Measurements from ENCODE around the gene XIRP1.

The XIRP1 gene

DNA sequence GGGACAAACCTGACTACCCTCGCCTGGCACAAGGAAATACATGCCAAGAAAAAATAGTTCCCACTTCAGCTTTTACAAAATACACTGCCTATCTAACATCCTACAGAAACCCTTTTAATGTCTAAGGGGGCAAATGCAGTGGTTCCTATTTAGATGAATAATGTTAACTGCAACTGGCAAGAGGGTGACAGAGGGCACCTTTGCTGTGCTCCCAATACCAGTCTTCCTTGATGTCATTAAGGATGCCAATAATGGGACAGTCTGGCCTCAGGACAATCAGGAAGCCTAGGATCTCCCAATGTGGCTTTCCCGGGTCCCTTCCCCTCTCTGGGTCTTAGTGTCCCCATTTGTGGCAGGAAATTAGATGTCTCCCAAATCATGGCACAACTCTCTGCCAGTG is 53.0 kb downstream of the XIRP1 start:
- peak overlapping the region; percentile 39 for H3K27ac Mint-ChIP-seq
- H3K9me3 Mint-ChIP-seq = no peaks in the 10 kb centered on the region
- DNase-seq (no peak), ATAC-seq (no peak)
- H3K4me1 Mint-ChIP-seq = peaks cover 44% of the 10 kb centered on the region
- no peak overlapping the region for H3K4me3 Mint-ChIP-seq
- no peaks in the 10 kb centered on the region for H3K27me3 Mint-ChIP-seq
- H3K36me3 Mint-ChIP-seq (ENCODE audit: low read depth) = peaks cover 46% of the 10 kb centered on the region

DNA sequence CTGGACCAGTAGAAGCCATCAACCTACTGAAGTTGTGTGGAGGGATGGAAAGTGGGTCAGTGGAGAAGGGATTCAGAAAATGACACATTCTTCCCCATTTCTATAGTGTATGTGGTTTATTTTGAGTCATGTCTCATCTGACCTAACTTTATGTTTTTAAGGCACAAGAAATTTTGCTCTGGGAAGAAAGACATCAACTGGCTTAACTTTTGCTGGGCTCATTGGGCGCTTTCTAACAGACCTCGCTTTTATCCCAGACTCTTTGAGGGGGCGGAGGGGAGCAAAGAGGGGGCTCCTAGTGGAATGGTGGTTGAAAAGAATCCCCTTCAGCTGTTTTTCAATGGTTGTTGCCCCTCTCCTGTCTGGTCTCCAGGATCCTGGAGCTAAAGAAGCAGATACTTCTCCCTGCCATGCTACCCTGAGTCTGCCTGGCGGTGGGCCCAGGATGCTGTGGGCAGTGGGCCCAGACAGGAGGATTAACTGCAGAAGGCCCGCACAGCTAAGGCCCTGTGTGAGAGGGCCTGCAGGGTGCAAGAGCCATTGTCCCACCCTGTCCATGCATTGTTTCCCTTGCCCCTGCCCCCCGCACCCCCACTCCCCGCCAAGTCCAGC is 53.5 kb downstream of the XIRP1 start:
- Mint-ChIP-seq H3K4me3 (no peak overlapping the region), H3K4me1 (peaks cover 43% of the 10 kb centered on the region), H3K9me3 (no peaks in the 10 kb centered on the region), H3K27me3 (no peaks in the 10 kb centered on the region), H3K36me3 (ENCODE audit: low read depth) (peaks cover 41% of the 10 kb centered on the region), H3K27ac (peak overlapping the region; percentile 52)
- DNase-seq (no peak), ATAC-seq (peak; percentile 50)

DNA sequence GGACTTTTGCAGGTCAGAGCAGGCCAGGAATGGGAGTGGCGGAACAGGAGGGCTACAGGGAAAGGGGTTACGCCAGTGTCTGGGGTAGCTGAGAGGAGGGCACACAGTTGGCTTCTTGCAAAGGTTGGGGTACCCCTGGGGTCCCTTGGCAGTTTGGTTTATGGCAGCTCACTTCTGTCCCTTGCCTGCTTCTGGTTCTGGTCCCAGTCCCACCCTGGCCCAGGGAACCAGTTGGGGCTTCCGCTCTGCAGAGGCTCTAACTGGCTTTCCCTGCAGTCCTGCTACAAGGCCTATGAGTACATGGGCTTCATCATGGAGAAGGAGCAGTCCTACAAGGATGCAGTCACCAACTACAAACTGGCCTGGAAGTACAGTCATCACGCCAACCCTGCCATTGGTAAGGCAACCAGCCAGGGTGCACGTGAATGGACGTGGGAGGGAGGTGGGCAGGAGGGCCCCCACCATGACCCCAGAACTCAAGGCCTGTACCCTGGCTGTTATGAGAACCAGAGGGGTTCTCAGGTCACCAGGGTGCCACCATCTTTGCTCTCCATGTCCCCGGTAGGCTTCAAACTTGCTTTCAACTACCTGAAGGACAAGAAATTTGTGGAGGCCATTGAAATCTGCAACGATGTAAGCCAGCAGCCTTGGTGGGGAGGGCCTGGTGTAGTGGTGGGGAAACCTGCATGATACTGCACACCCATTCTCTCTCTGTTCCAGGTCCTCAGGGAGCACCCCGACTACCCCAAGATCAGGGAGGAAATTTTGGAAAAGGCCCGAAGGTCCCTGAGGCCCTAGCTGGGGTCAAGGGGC is 54.2 kb downstream of the XIRP1 start:
- H3K4me3 Mint-ChIP-seq = no peak overlapping the region
- H3K4me1 Mint-ChIP-seq = peaks cover 46% of the 10 kb centered on the region
- DNase-seq (no peak), ATAC-seq (peak; percentile 5)
- H3K36me3 Mint-ChIP-seq (ENCODE audit: low read depth) = peaks cover 34% of the 10 kb centered on the region
- peak overlapping the region; percentile 52 for H3K27ac Mint-ChIP-seq
- H3K27me3 Mint-ChIP-seq = no peaks in the 10 kb centered on the region
- no peaks in the 10 kb centered on the region for H3K9me3 Mint-ChIP-seq

DNA sequence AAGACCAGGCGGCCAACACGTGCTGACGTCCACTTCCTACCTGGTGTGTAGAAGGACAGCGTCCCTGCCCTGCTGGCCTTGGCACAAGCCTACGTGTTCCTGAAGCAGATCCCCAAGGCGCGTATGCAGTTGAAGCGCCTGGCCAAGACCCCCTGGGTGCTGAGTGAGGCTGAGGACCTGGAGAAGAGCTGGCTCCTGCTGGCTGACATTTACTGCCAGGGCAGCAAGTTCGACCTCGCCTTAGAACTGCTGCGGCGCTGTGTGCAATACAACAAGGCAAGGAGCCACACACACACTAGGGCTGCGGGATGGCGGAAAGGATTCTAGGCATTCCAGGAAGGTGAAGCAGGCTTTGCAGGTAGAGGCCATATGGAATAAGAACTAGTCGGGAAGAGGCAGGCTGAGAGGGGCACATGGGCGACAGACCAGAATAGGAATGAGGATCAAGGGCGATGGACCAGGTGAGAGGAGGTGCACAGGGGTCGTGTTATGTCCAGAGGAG is 54.9 kb downstream of the XIRP1 start:
- Mint-ChIP-seq H3K4me3 (no peak overlapping the region), H3K9me3 (no peaks in the 10 kb centered on the region), H3K4me1 (peaks cover 41% of the 10 kb centered on the region), H3K27ac (no peak overlapping the region), H3K27me3 (no peaks in the 10 kb centered on the region), H3K36me3 (ENCODE audit: low read depth) (peaks cover 27% of the 10 kb centered on the region)
- no peak for DNase-seq
- ATAC-seq = no peak

DNA sequence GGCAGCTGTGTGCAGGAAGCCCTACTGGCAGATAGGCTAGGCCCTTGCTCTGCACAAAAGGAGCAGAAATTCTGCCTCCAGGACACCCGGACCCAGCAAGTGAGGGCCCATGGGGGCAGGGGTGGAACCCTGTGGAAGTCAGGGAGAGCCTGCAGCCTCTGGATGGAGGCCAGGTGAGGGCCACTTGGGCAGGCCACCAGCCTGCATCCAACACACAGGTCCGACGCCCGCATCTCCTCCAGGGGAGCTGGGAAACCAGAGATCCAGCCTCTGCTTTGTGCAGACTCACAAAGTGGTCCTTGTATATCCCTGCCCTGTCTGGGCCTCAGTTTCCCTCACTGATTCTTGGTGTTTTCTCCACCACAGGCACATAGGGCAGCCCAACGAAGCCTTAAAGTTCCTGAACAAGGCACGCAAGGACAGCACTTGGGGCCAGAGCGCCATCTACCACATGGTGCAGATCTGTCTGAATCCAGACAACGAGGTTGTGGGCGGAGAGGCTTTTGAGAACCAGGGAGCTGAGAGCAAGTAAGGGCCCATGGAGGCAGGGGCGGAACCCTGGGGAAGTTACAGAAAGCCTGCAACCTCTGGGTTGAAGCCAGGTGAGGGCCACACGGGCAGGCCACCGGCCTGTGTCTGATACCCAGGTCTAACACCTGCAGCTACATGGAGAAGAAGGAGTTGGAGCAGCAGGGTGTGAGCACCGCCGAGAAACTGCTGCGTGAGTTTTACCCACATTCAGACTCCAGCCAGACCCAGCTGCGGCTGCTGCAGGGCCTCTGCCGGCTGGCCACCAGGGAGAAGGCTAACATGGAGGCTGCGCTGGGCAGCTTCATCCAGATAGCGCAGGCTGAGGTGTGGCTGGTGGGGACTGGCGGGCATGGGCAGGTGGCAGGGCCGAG is 55.6 kb downstream of the XIRP1 start:
- Mint-ChIP-seq H3K9me3 (no peaks in the 10 kb centered on the region), H3K27ac (no peak overlapping the region), H3K4me1 (peaks cover 35% of the 10 kb centered on the region), H3K4me3 (no peak overlapping the region), H3K27me3 (no peaks in the 10 kb centered on the region), H3K36me3 (ENCODE audit: low read depth) (peaks cover 23% of the 10 kb centered on the region)
- DNase-seq (no peak), ATAC-seq (no peak)

DNA sequence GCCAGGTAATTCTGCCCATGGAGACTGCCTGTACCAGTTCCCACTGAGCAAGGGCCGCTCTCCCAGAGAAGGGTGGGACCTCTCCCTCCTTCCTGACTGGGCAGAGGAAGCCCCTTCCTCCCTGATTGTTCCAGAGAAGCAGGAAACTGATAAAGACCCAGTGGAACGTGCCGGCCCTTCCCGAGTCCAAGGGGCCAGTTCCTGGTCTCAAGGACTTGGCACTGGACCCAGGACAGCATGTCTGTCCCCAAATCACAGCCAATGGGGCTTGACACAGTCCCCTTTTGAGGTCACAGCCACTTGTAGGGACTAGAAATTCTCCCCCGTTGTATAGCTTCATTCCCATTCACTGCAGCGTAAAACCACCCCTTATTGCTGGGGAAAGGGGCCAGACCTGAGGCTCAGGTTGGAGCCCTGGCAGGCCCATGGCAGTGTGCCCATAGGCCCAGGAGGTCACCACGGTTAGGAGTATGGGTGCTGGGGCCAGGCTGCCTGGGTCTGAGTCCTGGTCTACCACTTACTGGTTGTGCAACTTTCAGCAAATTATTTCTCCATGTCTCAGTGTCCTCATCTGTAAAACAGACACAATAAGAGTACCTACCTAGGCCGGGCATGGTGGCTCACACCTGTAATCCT is 57.1 kb downstream of the XIRP1 start:
- Mint-ChIP-seq H3K4me3 (no peak overlapping the region), H3K36me3 (ENCODE audit: low read depth) (peaks cover 9% of the 10 kb centered on the region), H3K9me3 (no peaks in the 10 kb centered on the region), H3K27ac (no peak overlapping the region), H3K4me1 (peaks cover 22% of the 10 kb centered on the region), H3K27me3 (no peaks in the 10 kb centered on the region)
- ATAC-seq (no peak), DNase-seq (no peak)

DNA sequence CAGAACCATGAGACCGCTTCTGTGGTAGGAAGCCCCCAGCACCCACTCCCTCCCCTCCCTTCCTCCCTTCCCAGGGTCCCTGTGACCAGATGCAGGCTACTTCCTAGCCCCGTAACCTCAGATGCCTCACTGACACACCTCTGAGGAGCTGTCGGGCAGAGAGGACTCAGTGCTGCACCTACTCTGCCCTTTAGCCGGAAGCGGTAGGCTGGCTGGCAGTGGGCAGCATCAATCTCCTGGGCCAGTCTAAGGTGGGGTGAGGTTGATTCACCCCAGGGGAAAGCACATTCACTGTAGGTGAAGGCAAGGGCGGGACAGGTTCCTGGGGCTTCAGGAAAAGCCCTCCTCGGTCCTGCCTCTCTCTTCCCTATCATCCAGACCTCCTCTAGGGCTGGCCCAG is 58.1 kb downstream of the XIRP1 start:
- Mint-ChIP-seq H3K9me3 (no peaks in the 10 kb centered on the region), H3K27ac (no peak overlapping the region), H3K36me3 (ENCODE audit: low read depth) (peaks cover 2% of the 10 kb centered on the region), H3K27me3 (no peaks in the 10 kb centered on the region), H3K4me3 (no peak overlapping the region), H3K4me1 (peaks cover 12% of the 10 kb centered on the region)
- ATAC-seq = no peak
- no peak for DNase-seq

DNA sequence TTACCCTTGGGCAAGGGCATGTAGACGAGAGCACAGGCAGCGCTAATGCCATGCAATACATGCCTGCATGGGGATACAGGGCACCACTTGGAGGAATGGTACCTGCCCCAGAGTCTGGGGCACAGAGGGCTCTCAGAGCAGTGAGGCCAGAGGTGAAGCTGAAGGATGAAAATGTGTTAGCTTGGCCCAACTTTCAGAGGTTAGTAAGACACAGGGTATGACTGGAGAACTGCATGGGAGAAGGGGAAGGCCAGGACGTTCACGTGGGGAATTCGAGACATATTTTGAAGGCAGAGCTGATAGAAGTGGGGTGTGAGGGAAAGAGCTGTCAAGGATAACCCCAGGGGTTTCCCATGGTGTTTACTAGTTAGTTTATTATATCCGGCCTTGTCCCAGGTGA is 58.6 kb downstream of the XIRP1 start:
- Mint-ChIP-seq H3K27me3 (no peaks in the 10 kb centered on the region), H3K4me3 (no peak overlapping the region), H3K36me3 (ENCODE audit: low read depth) (peaks cover 1% of the 10 kb centered on the region), H3K27ac (no peak overlapping the region), H3K4me1 (peaks cover 8% of the 10 kb centered on the region), H3K9me3 (no peaks in the 10 kb centered on the region)
- DNase-seq (no peak), ATAC-seq (no peak)
